Activated T-helper 2 cell treated with anti-CD3 and anti-CD28 coated beads, Interferon-gamma antibody, Interleukin-2, Interleukin-4, amounts not matched to agents 10 μg/mL and 5 μg/mL and 100 μg/mL, durations not matched to agents 14 hours and 24 hours and 36 hours (primary cell): ENCODE data around the gene CHST11. TPM values are rescaled to one million over a fixed set of nuclear protein-coding genes. Genes with fewer than 3 reads are reported as not detected.
A peak's percentile ranks its signal among the peaks of the same experiment; 100 is the strongest.

ENCODE experiments used
- DNase-seq: peaks from one replicate; pipeline ENCODE4 v3.0.0; 2021; ENCODE audit warnings: low spot score
- H3K27ac Mint-ChIP-seq: one replicate; pipeline ENCODE4 v1.8.0; 2021; ENCODE audit warnings: mixed read lengths
- H3K27me3 Mint-ChIP-seq: one replicate; pipeline ENCODE4 v1.8.0; 2021; ENCODE audit warnings: low read depth, mixed read lengths
- H3K36me3 Mint-ChIP-seq: one replicate; pipeline ENCODE4 v1.8.0; 2021; ENCODE audit warnings: low read depth, mixed read lengths
- H3K4me1 Mint-ChIP-seq: one replicate; pipeline ENCODE4 v1.8.0; 2021; ENCODE audit warnings: low read depth, mixed read lengths
- H3K4me3 Mint-ChIP-seq: one replicate; pipeline ENCODE4 v1.8.0; 2021; ENCODE audit warnings: low read depth, mild to moderate bottlenecking, moderate library complexity, mixed read lengths
- H3K9me3 Mint-ChIP-seq: one replicate; pipeline ENCODE4 v1.8.0; 2021; ENCODE audit warnings: mixed read lengths
- intact Hi-C: fragments of 100-400 bp; cut with micrococcal nuclease; formaldehyde crosslinking; loops from one replicate; pipeline ENCODE4 v1.15.1; 2023
- total RNA-seq: library from RNA; stranded (reverse); gene quantifications from 2 replicates; pipeline ENCODE4 v1.2.3, GENCODE V29; 2022

CHST11 gene
- 41.0 and 50.6 TPM in 2 replicates for total RNA-seq

- Mint-ChIP-seq H3K4me1 (peaks cover 31% of the 10 kb centered on the region), H3K4me3 (peak within 1 kb of the TSS; percentile 98)
- intact Hi-C loops: loop anchor here (1.0 to 5.0 kb wide), 7 partner anchors 29 to 651 kb away; partner anchors contain the start of gene WASHC4
Observed at GRCh38 chr12:104456417-104456949, at the start of gene CHST11. TSS of gene CHST11 (plus strand) at chr12:104456948.

DNA sequence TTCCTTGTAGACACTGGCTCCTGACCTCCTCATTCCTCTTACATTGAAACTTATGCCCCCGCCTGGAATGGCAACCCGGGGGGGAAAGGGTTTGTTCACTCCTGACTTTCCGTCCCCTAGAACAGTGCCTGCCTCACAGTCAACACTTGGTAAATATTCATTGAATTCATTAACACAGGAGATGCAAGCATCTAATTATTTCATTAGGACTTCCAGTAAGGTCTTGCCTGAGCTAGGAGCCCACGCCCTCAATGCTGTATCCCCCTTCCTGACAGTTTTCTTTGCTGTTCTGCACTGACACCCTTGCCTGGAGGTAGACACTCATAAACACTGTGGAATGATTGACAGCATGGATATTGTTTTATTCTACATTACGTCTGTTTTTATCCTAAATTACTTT is 49.3 kb upstream of the CHST11 start:
- DNase-seq: no peak
- no peaks in the 10 kb centered on the region for H3K9me3 Mint-ChIP-seq
- peaks cover 4% of the 10 kb centered on the region for H3K27me3 Mint-ChIP-seq
- H3K27ac Mint-ChIP-seq: no peak overlapping the region
- no peak overlapping the region for H3K4me3 Mint-ChIP-seq
- no peaks in the 10 kb centered on the region for H3K36me3 Mint-ChIP-seq
- intact Hi-C loops: no loop called here
- H3K4me1 Mint-ChIP-seq: peaks cover 7% of the 10 kb centered on the region

More at GRCh38 chr12:104456417-104456949, at the start of gene CHST11:
- peak; percentile 74 for DNase-seq
- Mint-ChIP-seq H3K27ac (peak within 1 kb of the TSS; percentile 96), H3K36me3 (peaks cover 21% of the 10 kb centered on the region), H3K9me3 (no peaks in the 10 kb centered on the region), H3K27me3 (no peaks in the 10 kb centered on the region)

- peaks cover 10% of the 10 kb centered on the region for H3K4me1 Mint-ChIP-seq
- H3K27ac Mint-ChIP-seq: no peak overlapping the region
- intact Hi-C loops: no loop called here
- H3K9me3 Mint-ChIP-seq: no peaks in the 10 kb centered on the region
- H3K36me3 Mint-ChIP-seq: no peaks in the 10 kb centered on the region
- no peak for DNase-seq
- peaks cover 4% of the 10 kb centered on the region for H3K27me3 Mint-ChIP-seq
- H3K4me3 Mint-ChIP-seq: no peak overlapping the region
Observed at GRCh38 chr12:104407922-104408321, 48.8 kb upstream of the CHST11 start.

DNA sequence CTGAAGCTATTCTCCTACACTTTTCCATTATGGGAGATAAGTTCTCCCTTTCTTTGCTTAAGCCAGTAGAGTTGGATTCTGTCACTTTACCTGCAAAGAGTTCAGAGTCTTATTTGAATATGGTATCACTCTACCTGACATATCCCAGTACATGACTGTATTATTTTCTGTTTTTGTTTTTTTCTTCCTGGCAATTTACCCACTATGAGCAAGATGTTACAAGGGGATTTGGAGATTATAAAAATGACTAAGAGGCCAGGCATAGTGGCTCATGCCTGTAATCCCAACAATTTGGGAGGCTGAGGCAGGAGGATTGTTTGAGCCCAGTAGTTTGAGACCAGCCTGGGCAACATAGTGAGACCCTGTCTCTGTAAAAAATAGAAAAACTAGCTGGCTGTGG is 46.4 kb upstream of the CHST11 start:
- DNase-seq: no peak
- Mint-ChIP-seq H3K4me3 (no peak overlapping the region), H3K9me3 (no peaks in the 10 kb centered on the region), H3K27me3 (peaks cover 4% of the 10 kb centered on the region), H3K27ac (no peak overlapping the region), H3K4me1 (peaks cover 10% of the 10 kb centered on the region), H3K36me3 (no peaks in the 10 kb centered on the region)
- intact Hi-C loops: no loop called here

DNA sequence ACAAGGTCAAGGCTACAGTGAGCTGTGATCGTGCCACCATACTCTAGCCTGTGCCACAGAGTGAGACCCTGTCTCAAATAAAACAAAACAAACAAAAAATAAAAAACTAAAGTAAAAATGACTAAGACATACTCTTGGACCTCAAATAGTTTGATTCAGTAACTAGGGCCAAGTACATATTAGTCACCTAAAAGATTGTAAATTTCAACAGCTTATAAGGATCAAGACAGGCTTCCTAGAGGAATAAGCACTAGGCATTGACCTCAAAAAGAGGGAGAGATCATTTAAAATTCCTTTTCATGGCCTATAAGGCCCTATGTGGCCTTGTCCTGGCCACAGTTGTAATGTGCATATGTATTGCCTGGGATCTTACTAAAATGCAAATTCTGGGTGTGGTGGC is 46.0 kb upstream of the CHST11 start:
- intact Hi-C loops: no loop called here
- H3K27me3 Mint-ChIP-seq: peaks cover 4% of the 10 kb centered on the region
- H3K36me3 Mint-ChIP-seq: no peaks in the 10 kb centered on the region
- no peak overlapping the region for H3K27ac Mint-ChIP-seq
- no peak for DNase-seq
- H3K4me1 Mint-ChIP-seq: peaks cover 10% of the 10 kb centered on the region
- no peaks in the 10 kb centered on the region for H3K9me3 Mint-ChIP-seq
- no peak overlapping the region for H3K4me3 Mint-ChIP-seq

DNA sequence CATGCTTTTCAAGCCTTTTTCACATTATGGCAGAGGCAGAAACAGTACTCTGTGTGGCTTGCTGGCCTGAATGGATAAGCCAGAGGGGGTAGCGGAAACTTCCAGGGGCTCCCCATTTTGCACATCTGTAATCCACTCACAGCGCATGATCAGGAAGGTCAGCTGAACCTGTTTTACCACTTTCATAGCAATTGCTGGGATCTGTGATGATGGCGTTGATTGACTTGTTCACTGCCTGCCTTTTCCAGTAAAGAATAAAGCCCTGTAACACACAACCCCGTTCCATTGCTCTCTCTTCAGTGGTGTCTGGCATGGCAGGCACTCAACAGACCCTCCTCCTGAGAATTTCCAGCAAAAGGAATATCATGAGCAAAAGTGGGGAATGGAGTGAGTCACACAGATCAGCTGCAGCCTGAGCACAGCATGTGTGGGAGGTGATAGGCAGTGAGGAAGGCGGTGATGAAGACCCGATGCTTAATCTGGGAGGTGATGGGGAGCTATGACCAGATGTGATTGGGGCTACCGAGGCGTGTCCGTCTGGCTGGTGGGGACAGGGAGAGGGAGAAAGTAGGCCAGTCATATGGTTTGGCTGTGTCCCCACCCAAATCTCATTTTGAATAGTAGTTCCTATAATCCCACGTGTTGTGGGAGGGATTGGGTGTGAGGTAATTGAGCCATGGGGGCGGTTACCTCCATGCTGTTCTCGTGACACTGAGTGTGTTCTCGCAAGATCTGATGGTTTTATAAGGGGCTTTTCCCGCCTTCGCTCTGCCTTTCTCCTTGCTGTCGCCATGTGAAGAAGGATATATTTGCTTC is 44.7 kb upstream of the CHST11 start:
- Mint-ChIP-seq H3K36me3 (no peaks in the 10 kb centered on the region), H3K27ac (no peak overlapping the region), H3K9me3 (no peaks in the 10 kb centered on the region), H3K27me3 (peaks cover 4% of the 10 kb centered on the region), H3K4me3 (no peak overlapping the region), H3K4me1 (peaks cover 10% of the 10 kb centered on the region)
- DNase-seq: no peak
- intact Hi-C loops: no loop called here

- intact Hi-C loops: no loop called here
- Mint-ChIP-seq H3K4me3 (no peak overlapping the region), H3K27ac (no peak overlapping the region)
Observed at GRCh38 chr12:104412681-104413080, 44.1 kb upstream of the CHST11 start.

GRCh38 chr12:104413330-104413729 is 43.4 kb upstream of the CHST11 start:
- H3K4me1 Mint-ChIP-seq: peaks cover 10% of the 10 kb centered on the region
- no peak overlapping the region for H3K4me3 Mint-ChIP-seq
- no peaks in the 10 kb centered on the region for H3K9me3 Mint-ChIP-seq

More at GRCh38 chr12:104412681-104413080, 44.1 kb upstream of the CHST11 start:
- Mint-ChIP-seq H3K4me1 (peaks cover 10% of the 10 kb centered on the region), H3K9me3 (no peaks in the 10 kb centered on the region), H3K27me3 (peaks cover 1% of the 10 kb centered on the region), H3K36me3 (no peaks in the 10 kb centered on the region)
- no peak for DNase-seq

GRCh38 chr12:104414581-104415341 is 42.0 kb upstream of the CHST11 start:
- H3K36me3 Mint-ChIP-seq: no peaks in the 10 kb centered on the region
- intact Hi-C loops: no loop called here
- H3K27me3 Mint-ChIP-seq: no peaks in the 10 kb centered on the region
- peaks cover 10% of the 10 kb centered on the region for H3K4me1 Mint-ChIP-seq
- H3K9me3 Mint-ChIP-seq: no peaks in the 10 kb centered on the region
- H3K27ac Mint-ChIP-seq: no peak overlapping the region
- H3K4me3 Mint-ChIP-seq: no peak overlapping the region
- no peak for DNase-seq

More at GRCh38 chr12:104413330-104413729, 43.4 kb upstream of the CHST11 start:
- H3K27me3 Mint-ChIP-seq: peaks cover 1% of the 10 kb centered on the region
- DNase-seq: no peak
- H3K36me3 Mint-ChIP-seq: no peaks in the 10 kb centered on the region
- H3K27ac Mint-ChIP-seq: no peak overlapping the region
- intact Hi-C loops: no loop called here

DNA sequence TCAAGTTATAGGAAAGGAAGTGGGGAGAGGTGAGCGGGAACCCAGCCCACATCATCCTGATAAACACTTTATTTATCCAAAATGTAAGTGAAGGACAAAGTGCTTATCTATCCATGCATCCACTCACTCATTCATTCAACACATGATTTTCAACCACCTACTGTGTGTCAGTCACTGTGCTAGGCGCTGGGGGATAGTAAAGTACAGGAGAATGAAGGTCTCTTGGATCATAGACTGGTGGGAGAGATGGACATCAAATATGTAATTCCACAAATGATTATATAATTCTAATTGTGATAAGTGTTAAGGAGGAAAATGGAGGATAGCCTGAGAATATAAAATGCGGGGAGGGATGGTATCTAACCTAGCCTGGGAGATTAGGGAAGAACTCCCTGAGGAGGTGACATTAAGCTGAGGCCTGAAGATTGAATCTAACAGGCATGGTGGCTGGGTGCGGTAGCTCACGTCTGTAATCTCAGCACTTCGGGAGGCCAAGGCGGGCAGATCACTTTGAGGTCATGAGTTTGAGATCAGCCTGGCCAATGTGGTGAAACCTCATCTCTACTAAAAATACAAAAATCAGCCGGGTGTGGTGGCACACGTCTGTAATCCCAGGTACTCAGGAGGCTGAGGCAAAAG is 41.3 kb upstream of the CHST11 start:
- intact Hi-C loops: no loop called here

DNA sequence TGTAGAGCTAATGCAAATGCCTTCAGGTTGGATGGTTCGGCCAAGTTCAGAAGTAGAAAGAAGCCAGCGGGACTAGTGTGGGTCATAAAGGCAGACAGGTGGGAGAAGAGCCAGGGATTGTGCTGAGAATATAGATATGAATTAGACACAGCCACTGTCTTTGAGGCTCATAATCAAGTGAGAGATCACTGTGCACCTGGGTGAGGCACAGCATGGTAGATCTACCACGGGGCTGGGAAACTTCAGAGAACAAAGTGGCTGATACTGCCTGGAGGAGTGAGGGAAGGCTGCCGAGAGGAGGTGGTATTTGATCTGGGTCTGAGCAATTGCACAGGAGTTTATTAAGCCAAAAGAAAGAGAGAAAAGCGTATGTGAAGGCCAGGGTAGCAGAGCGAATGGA is 40.6 kb upstream of the CHST11 start:
- Mint-ChIP-seq H3K9me3 (no peaks in the 10 kb centered on the region), H3K36me3 (no peaks in the 10 kb centered on the region), H3K4me1 (peaks cover 13% of the 10 kb centered on the region), H3K27me3 (no peaks in the 10 kb centered on the region), H3K27ac (no peak overlapping the region), H3K4me3 (no peak overlapping the region)
- intact Hi-C loops: no loop called here
- DNase-seq: no peak

More for the DNA sequence above, 41.3 kb upstream of the CHST11 start:
- peaks cover 10% of the 10 kb centered on the region for H3K4me1 Mint-ChIP-seq
- no peak overlapping the region for H3K27ac Mint-ChIP-seq
- no peaks in the 10 kb centered on the region for H3K36me3 Mint-ChIP-seq
- no peak for DNase-seq
- no peaks in the 10 kb centered on the region for H3K27me3 Mint-ChIP-seq
- H3K9me3 Mint-ChIP-seq: no peaks in the 10 kb centered on the region
- no peak overlapping the region for H3K4me3 Mint-ChIP-seq

- no peak overlapping the region for H3K4me3 Mint-ChIP-seq
- no peaks in the 10 kb centered on the region for H3K27me3 Mint-ChIP-seq
- intact Hi-C loops: no loop called here
- no peak overlapping the region for H3K27ac Mint-ChIP-seq
- DNase-seq: no peak
- H3K9me3 Mint-ChIP-seq: no peaks in the 10 kb centered on the region
- H3K4me1 Mint-ChIP-seq: peaks cover 16% of the 10 kb centered on the region
- H3K36me3 Mint-ChIP-seq: no peaks in the 10 kb centered on the region
Observed at GRCh38 chr12:104416585-104416984, 40.2 kb upstream of the CHST11 start.
